SU-DHL-6 (cell line): ENCODE measurements around the gene YY1AP1.

Experiments used
- CTCF ChIP-seq: fragments of 200-600 bp; sonication (generic); IDR thresholded peaks from one replicate; pipeline ENCODE4 v1.5.1; 2017; ENCODE audit warnings: antibody characterized with exemption, mild to moderate bottlenecking, low read length, moderate library complexity; ENCODE audit not compliant: insufficient read depth, poor library complexity, severe bottlenecking
- EZH2phosphoT487 ChIP-seq: fragments of 200-600 bp; sonication (generic), shearing (Covaris generic); conservative IDR thresholded peaks from 2 replicates; pipeline ENCODE4 v1.6.1; 2018; ENCODE audit warnings: mild to moderate bottlenecking, antibody characterized with exemption, low read length, moderate library complexity, mixed read lengths

- no peak for TF ChIP-seq CTCF
- TF ChIP-seq EZH2phosphoT487 = no peak
These were observed 8.0 kb downstream of the YY1AP1 start for GRCh38 chr1:155680531-155680930.
